Small intestine (tissue), 7 donors: Measurements from ENCODE around the gene TYW5. TPM values are rescaled to one million over a fixed set of nuclear protein-coding genes. Genes with fewer than 3 reads are reported as not detected.

ENCODE experiments used
- DNase-seq, 2 donors: peaks; one replicate each; pipeline versions ENCODE4 v3.0.0 to v3.0.0-alpha.2; 2013
- FAIRE-seq: peaks from 2 replicates; lab custom pipeline; 2012; peaks lifted over from hg19 to GRCh38; lab: Jason Lieb, UNC
- H3K27ac ChIP-seq, 3 donors: one replicate each; pipeline ENCODE4 v1.5.1; 2013; ENCODE audit warnings: low read length in 2 of 3, mild to moderate bottlenecking in 2 of 3, control low read depth in 1 of 3, inconsistent platforms in 1 of 3, low read depth in 1 of 3, moderate library complexity in 1 of 3
- H3K27me3 ChIP-seq, 3 donors: one replicate each; pipeline ENCODE4 v1.6.1; 2013; ENCODE audit warnings: low read length in 3 of 3, inconsistent platforms in 1 of 3; ENCODE audit not compliant: control insufficient read depth in 3 of 3, insufficient read depth in 3 of 3
- H3K36me3 ChIP-seq, 3 donors: one replicate each; pipeline ENCODE4 v1.6.1; 2013; ENCODE audit warnings: low read length in 3 of 3, inconsistent platforms in 1 of 3, low read depth in 1 of 3, mild to moderate bottlenecking in 1 of 3, moderate library complexity in 1 of 3; ENCODE audit not compliant: control insufficient read depth in 3 of 3, insufficient read depth in 2 of 3
- H3K4me1 ChIP-seq, 3 donors: one replicate each; pipeline ENCODE4 v1.6.1; 2013; ENCODE audit warnings: low read length in 2 of 3, inconsistent platforms in 1 of 3, low read depth in 1 of 3, mild to moderate bottlenecking in 1 of 3, moderate library complexity in 1 of 3; ENCODE audit not compliant: control insufficient read depth in 3 of 3, insufficient read depth in 2 of 3
- H3K4me3 ChIP-seq, 3 donors: one replicate each; pipeline ENCODE4 v1.5.1; 2013; ENCODE audit warnings: low read length in 3 of 3, control low read depth in 1 of 3, inconsistent platforms in 1 of 3, low read depth in 1 of 3, mild to moderate bottlenecking in 1 of 3, moderate library complexity in 1 of 3
- H3K9me3 ChIP-seq, 2 donors: one replicate each; pipeline ENCODE4 v1.6.1; 2013; ENCODE audit warnings: low read depth in 1 of 2, low read length in 1 of 2; ENCODE audit not compliant: control insufficient read depth in 2 of 2, insufficient read depth in 1 of 2
- WGBS, 3 donors: extraction: QIAGEN DNeasy Blood & Tissue Kit; methylation state at CpG; one replicate each; pipeline ENCODE4 v1.1.7; 2013; 5-methylcytosine and 5-hydroxymethylcytosine counted together
- polyA plus RNA-seq, 4 donors: library from polyadenylated mRNA; stranded (reverse) in 3 of 4; unstranded in 1 of 4; fragments of 200-250 nt in 3 of 4; fragments of 120-200 nt in 1 of 4; gene quantifications; one replicate each; pipeline versions ENCODE4 v1.2.1 to v1.2.3, GENCODE V29; 2013
- donor health status: healthy with polysubstance abuse.
- donor health status: control.
- donor health status: control.
- donor health status: Bipolar disorder and iron deficiency.
- donor health status: healthy.

TYW5 gene
- polyA plus RNA-seq, 4 donors = 2.4 to 13.1 (median 3.8) TPM

GRCh38 chr2:199910338-199911051, 44.8 kb downstream of the TYW5 start:
- DNase-seq (no peak), FAIRE-seq (no peak)
- 38 to 43% (median 42%) methylated on average over 18 of the region's 18 CpGs for WGBS, 3 donors
- Histone ChIP-seq H3K4me1 (peaks cover 0 to 7% (median 0%) of the 10 kb centered on the region in 3 donors), H3K27ac (peak overlapping the region in 2 of 3 donors; percentile 38 to 98), H3K27me3 (no peaks in the 10 kb centered on the region), H3K4me3 (peak overlapping the region; percentile 28 to 71 (median 70)), H3K36me3 (peaks cover 0 to 2% (median 0%) of the 10 kb centered on the region in 3 donors), H3K9me3 (no peaks in the 10 kb centered on the region)

DNA sequence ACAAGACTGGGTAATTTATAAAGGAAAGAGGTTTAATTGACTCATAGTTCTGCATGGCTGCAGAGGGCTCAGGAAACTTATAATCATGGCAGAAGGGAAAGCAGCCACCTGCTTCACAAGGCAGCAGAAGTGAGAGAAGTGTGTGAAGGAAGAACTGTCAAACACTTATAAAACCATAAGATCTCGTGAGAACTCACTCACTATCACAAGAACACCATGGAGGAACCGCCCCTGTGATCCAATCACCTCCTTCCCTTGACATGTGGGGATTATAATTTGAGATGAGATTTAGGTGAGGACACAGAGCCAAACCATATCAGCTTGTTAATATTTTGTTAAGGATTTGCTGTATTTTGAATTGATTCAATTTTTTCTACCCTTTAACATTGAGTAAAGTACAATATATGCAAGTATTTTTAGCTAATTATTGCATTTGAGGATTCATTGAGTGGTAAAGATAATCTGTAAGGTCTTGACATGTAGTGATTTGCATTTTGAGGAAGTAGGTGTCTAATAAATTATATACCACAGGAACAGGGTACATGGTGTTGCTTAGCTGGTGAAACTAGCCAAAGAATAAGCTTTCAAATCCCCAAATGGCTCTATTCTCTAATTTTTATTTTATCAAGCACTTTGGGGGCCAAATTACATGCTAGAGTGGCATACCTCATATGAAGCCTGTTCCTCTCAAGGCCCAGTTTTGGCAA, 48.1 kb downstream of the TYW5 start:
- peaks cover 0 to under 1% (median 0%) of the 10 kb centered on the region in 3 donors for H3K4me1 ChIP-seq
- WGBS, 3 donors = 72 to 90% (median 81%) methylated on average over 2 of the region's 2 CpGs
- no peak overlapping the region for H3K4me3 ChIP-seq
- DNase-seq (no peak), FAIRE-seq (no peak)
- no peak overlapping the region for H3K27ac ChIP-seq
- H3K9me3 ChIP-seq = no peaks in the 10 kb centered on the region
- H3K36me3 ChIP-seq = no peaks in the 10 kb centered on the region
- H3K27me3 ChIP-seq = no peaks in the 10 kb centered on the region

DNA sequence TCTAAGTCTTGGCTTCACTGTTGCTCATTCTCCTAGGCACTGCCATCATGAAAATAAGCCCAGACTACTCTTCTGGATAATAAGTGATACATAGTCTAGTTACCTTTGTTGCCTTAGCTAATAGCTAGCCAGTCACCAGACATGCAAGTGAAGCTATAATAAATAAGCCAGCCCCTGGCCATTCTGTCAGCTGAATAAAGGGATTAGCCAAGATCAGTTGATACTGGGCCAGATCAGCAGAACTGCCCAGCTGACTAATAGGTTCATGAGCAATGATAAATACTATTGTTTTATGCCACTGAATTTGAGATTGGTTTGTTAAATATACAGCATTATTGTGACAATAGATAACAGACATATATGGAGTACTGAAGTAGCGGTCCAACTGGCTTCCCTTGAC, 52.2 kb downstream of the TYW5 start:
- no peak overlapping the region for H3K4me3 ChIP-seq
- H3K4me1 ChIP-seq = no peaks in the 10 kb centered on the region
- 93 to 100% (median 95%) methylated on average over 1 of the region's 1 CpG for WGBS, 3 donors
- no peak for FAIRE-seq
- no peaks in the 10 kb centered on the region for H3K9me3 ChIP-seq
- peaks cover 0 to 2% (median 0%) of the 10 kb centered on the region in 3 donors for H3K27me3 ChIP-seq
- no peaks in the 10 kb centered on the region for H3K36me3 ChIP-seq
- DNase-seq = no peak
- no peak overlapping the region for H3K27ac ChIP-seq

DNA sequence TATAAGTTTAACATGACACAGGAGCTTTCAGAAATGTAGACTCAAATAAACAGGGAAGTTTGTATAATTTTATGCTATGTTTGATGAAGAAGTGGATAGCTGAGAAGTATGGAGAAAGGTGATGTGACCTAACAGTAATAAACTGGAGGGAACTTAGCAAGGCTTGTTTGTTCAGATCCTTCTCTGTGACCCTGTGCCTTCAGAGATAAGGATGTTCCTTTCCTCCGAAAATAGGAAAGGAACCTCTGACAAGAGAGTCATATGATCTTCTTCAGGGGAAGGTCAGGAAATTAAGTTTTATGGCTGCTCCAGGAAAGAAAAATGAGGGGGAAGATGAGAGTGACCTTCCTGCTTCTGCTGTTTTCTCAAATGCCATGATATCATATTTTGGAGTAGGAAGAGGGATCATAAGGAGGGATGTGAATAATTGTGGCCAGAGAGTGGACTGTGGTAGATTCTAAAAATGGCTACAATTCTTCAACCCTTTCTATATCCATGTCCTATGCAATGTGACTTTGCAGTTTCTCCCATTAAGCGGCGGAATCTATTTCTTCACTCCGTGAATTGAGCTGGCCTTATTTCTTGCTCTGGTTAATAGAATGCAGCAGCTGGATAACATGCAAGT, 52.7 kb downstream of the TYW5 start:
- WGBS, 3 donors = 87 to 90% (median 90%) methylated on average over 4 of the region's 4 CpGs

GRCh38 chr2:199901942-199902341, 53.3 kb downstream of the TYW5 start:
- H3K4me3 ChIP-seq = no peak overlapping the region
- no peaks in the 10 kb centered on the region for H3K36me3 ChIP-seq
- no peak for FAIRE-seq
- H3K27ac ChIP-seq = no peak overlapping the region
- DNase-seq = no peak
- WGBS, 3 donors = 81 to 84% (median 82%) methylated on average over 4 of the region's 4 CpGs
- no peaks in the 10 kb centered on the region for H3K9me3 ChIP-seq
- H3K4me1 ChIP-seq = no peaks in the 10 kb centered on the region
- peaks cover 0 to 2% (median 0%) of the 10 kb centered on the region in 3 donors for H3K27me3 ChIP-seq

More for the DNA sequence above, 52.7 kb downstream of the TYW5 start:
- no peak overlapping the region for H3K4me3 ChIP-seq
- H3K27me3 ChIP-seq = peaks cover 0 to 2% (median 0%) of the 10 kb centered on the region in 3 donors
- H3K9me3 ChIP-seq = no peaks in the 10 kb centered on the region
- H3K27ac ChIP-seq = no peak overlapping the region
- no peaks in the 10 kb centered on the region for H3K4me1 ChIP-seq
- no peaks in the 10 kb centered on the region for H3K36me3 ChIP-seq
- DNase-seq = no peak
- FAIRE-seq = no peak

GRCh38 chr2:199896617-199897016, 58.7 kb downstream of the TYW5 start:
- 77 to 85% (median 80%) methylated on average over 2 of the region's 2 CpGs for WGBS, 3 donors
- no peak overlapping the region for H3K27ac ChIP-seq
- H3K36me3 ChIP-seq = no peaks in the 10 kb centered on the region
- DNase-seq = no peak
- H3K4me3 ChIP-seq = no peak overlapping the region
- no peaks in the 10 kb centered on the region for H3K4me1 ChIP-seq
- H3K9me3 ChIP-seq = no peaks in the 10 kb centered on the region
- no peak for FAIRE-seq
- H3K27me3 ChIP-seq = peaks cover 0 to 2% (median 0%) of the 10 kb centered on the region in 3 donors

GRCh38 chr2:199895406-199895805, 59.9 kb downstream of the TYW5 start:
- Histone ChIP-seq H3K27me3 (no peaks in the 10 kb centered on the region), H3K36me3 (no peaks in the 10 kb centered on the region), H3K9me3 (no peaks in the 10 kb centered on the region), H3K27ac (no peak overlapping the region), H3K4me3 (no peak overlapping the region), H3K4me1 (no peaks in the 10 kb centered on the region)
- no peak for DNase-seq
- FAIRE-seq = no peak
- 73 to 80% (median 75%) methylated on average over 3 of the region's 3 CpGs for WGBS, 3 donors

DNA sequence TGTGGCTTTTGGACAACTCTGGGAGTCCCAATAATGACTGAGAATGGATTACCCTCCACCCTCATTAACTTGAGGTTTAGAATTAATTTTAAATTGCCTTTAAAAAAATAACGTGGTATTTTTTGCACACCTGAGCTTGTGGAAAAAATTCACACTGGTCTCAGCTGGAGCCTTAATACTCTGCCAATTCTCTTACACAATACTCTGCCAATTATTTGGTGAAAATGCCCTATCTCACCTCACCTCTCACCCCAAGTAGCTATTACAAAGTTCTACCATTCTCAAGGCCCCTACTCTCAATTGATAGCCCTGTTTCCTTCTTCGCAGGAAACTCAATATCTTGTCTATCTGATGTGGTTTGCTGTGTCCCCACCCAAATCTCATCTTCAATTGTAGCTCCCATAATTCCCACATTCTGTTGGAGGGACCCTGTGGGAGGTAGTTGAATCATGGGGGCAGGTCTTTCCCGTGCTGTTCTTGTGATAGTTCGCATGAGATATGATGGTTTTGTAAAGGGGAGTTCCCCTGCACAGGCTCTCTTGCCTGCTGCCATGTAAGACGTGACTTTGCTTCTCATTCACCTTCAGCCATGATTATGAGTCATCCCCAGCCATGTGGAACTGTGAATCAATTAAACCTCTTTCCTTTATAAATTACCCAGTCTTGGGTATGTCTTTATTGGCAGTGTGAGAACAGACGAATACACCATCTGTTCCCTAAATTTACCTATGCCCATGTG, 71.6 kb downstream of the TYW5 start:
- DNase-seq = no peak
- FAIRE-seq = no peak
- no peak overlapping the region for H3K4me3 ChIP-seq
- H3K27me3 ChIP-seq = no peaks in the 10 kb centered on the region
- no peaks in the 10 kb centered on the region for H3K36me3 ChIP-seq
- H3K27ac ChIP-seq = no peak overlapping the region
- 81 to 89% (median 86%) methylated on average over 6 of the region's 6 CpGs for WGBS, 3 donors
- H3K9me3 ChIP-seq = no peaks in the 10 kb centered on the region
- H3K4me1 ChIP-seq = no peaks in the 10 kb centered on the region
